PC-3 (cell line): Measurements from ENCODE around the gene CIBAR2. TPM values are rescaled to one million over a fixed set of nuclear protein-coding genes. Genes with fewer than 3 reads are reported as not detected.

Experiments
- ATAC-seq: fragments of 200-7000 bp; cut with Tn5 transposase; 2 replicates; pipeline ENCODE4 v1.9.1; 2020; ENCODE audit warnings: mild to moderate bottlenecking, moderate library complexity
- BruUV-seq: library from RNA; stranded (reverse); fragments of 400-500 nt; replicated peaks from 2 replicates; lab custom pipeline; 2021; lab: Mats Ljungman, UMichigan
- CTCF ChIA-PET: fragments of 300-600 bp; sonication (Branson Sonifier 250); formaldehyde crosslinking; loops from one replicate; lab custom pipeline; 2022; ENCODE audit warnings: antibody characterized with exemption; lab: Charles Lee
- POLR2A ChIA-PET: fragments of 300-600 bp; sonication (Branson Sonifier 250); formaldehyde crosslinking; loops from one replicate; lab custom pipeline; 2022; ENCODE audit warnings: antibody characterized with exemption; ENCODE audit not compliant: unreplicated experiment; lab: Charles Lee
- DNase-seq: peaks from one replicate; pipeline ENCODE4 v3.0.0-alpha.2; 2015
- H2AFZ ChIP-seq: fragments of 300-600 bp; sonication (generic); 2 replicates; pipeline ENCODE4 v1.6.0; 2016; ENCODE audit warnings: antibody characterized with exemption, low read length
- H3F3A ChIP-seq: fragments of 300-600 bp; sonication (generic); one replicate; pipeline ENCODE4 v1.6.0; 2017; ENCODE audit warnings: antibody characterized with exemption, low read length, control low read depth, mild to moderate bottlenecking; ENCODE audit not compliant: unreplicated experiment
- H3K27ac ChIP-seq: fragments of 300-600 bp; sonication (generic); 2 replicates; pipeline ENCODE4 v1.5.1; 2016; ENCODE audit warnings: mild to moderate bottlenecking, low read length
- H3K27me3 ChIP-seq: fragments of 300-600 bp; sonication (generic); 2 replicates; pipeline ENCODE4 v1.6.1; 2016; ENCODE audit warnings: low read length, mixed read lengths
- H3K36me3 ChIP-seq: fragments of 300-600 bp; sonication (generic); 2 replicates; pipeline ENCODE4 v1.6.1; 2016; ENCODE audit warnings: low read depth, mixed run types, low read length, mixed read lengths
- H3K4me1 ChIP-seq: fragments of 300-600 bp; sonication (generic); 2 replicates; pipeline ENCODE4 v1.5.1; 2016; ENCODE audit warnings: low read length; ENCODE audit not compliant: insufficient read depth
- H3K4me2 ChIP-seq: fragments of 300-600 bp; sonication (generic); 2 replicates; pipeline ENCODE4 v1.6.0; 2016; ENCODE audit warnings: low read length
- H3K4me3 ChIP-seq: fragments of 300-600 bp; sonication (generic); 2 replicates; pipeline ENCODE4 v1.5.1; 2016; ENCODE audit warnings: mild to moderate bottlenecking, low read length, mixed read lengths
- H3K79me2 ChIP-seq: fragments of 300-600 bp; sonication (generic); 2 replicates; pipeline ENCODE4 v1.6.1; 2017; ENCODE audit warnings: low read length, mixed read lengths
- H3K9ac ChIP-seq: fragments of 300-600 bp; sonication (generic); 2 replicates; pipeline ENCODE4 v1.6.0; 2016; ENCODE audit warnings: mild to moderate bottlenecking, low read length
- H3K9me2 ChIP-seq: fragments of 300-600 bp; sonication (generic); replicated peaks from 2 replicates; pipeline ENCODE4 v1.6.1; 2016; ENCODE audit warnings: mixed run types, low read length, mixed read lengths
- H3K9me3 ChIP-seq: fragments of 300-600 bp; sonication (generic); 2 replicates; pipeline ENCODE4 v1.6.1; 2016; ENCODE audit warnings: low read length, mixed read lengths
- H4K20me1 ChIP-seq: fragments of 300-600 bp; sonication (generic); 2 replicates; pipeline ENCODE4 v1.6.1; 2016; ENCODE audit warnings: low read length, mixed read lengths
- CTCF ChIP-seq: fragments of 300-600 bp; sonication (generic); conservative IDR thresholded peaks from 2 replicates; pipeline ENCODE4 v1.5.1; 2017; ENCODE audit warnings: antibody characterized with exemption, low read depth, mild to moderate bottlenecking, low read length
- EZH2 ChIP-seq: fragments of 300-600 bp; sonication (generic); IDR thresholded peaks from one replicate; pipeline ENCODE4 v1.6.1; 2017; ENCODE audit warnings: antibody characterized with exemption, mild to moderate bottlenecking, low read length; ENCODE audit not compliant: unreplicated experiment
- EZH2phosphoT487 ChIP-seq: fragments of 300-600 bp; sonication (generic); IDR thresholded peaks from 2 replicates; pipeline ENCODE4 v1.6.1; 2018; ENCODE audit warnings: mild to moderate bottlenecking, antibody characterized with exemption, low read length, borderline replicate concordance
- intact Hi-C: fragments of 100-400 bp; cut with micrococcal nuclease; formaldehyde crosslinking; loops from 2 replicates; pipeline ENCODE4 v1.9.0; 2023
- total RNA-seq: library from RNA; depleted of rRNA; stranded (reverse); fragments of >200 nt; gene quantifications from 2 replicates; pipeline ENCODE4 v1.2.3, GENCODE V29; 2014

The CIBAR2 gene
- total RNA-seq, 1 experiment from 2014 or later: not detected

DNA sequence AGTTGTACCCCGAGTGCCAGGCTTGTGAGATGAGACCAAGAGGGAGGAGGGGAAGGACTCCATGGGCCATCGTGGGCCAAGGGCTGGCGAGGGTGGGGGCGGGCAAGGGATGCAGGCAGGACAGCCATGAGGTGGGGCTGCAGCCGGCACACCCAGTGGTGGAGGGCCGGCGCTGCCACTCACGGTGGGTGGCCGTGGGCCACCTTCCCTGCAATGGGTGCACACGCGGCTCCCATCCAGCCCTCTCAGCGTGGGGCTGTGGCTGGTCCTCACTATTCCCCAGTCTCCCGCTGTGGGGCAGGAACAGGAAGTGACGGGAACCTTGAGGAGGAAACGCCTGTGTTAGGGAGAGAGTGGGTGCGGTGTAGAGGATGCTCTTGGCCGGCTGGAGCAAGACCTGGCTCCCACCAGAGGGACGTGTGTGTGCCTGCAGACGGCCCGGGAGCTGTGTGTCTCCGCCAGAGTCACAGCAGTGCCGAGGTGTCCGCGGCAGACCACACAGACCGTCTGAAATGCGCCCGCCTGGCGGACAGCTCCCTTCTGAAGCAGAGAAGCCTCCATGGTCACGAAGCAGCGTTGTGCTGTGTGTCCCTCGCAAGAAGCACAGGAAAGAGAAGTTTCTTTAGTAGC, 23.6 kb downstream of the CIBAR2 start:
- TF ChIP-seq CTCF: no peak
- TF ChIP-seq EZH2phosphoT487: no peak
- TF ChIP-seq EZH2: no peak
- Histone ChIP-seq H3K79me2 (no peaks in the 10 kb centered on the region), H3K4me3 (no peak overlapping the region), H3K9me3 (no peaks in the 10 kb centered on the region), H3F3A (no peaks in the 10 kb centered on the region), H3K27ac (no peak overlapping the region), H3K4me1 (no peaks in the 10 kb centered on the region), H3K9ac (no peak overlapping the region), H3K36me3 (no peaks in the 10 kb centered on the region), H3K4me2 (no peak overlapping the region), H2AFZ (no peak overlapping the region), H3K9me2 (no peaks in the 10 kb centered on the region), H4K20me1 (no peaks in the 10 kb centered on the region), H3K27me3 (no peaks in the 10 kb centered on the region)
- DNase-seq (no peak), ATAC-seq (no peak)
- BruUV-seq: no TSS peak
- POLR2A ChIA-PET: no interaction called here
- intact Hi-C loops: loop anchor here (5.0 to 10.0 kb wide), 2 partner anchors 76 to 94 kb away; partner anchors contain the start of gene ZDHHC7
- CTCF ChIA-PET: no interaction called here

GRCh38 chr16:85087899-85088569, 24.2 kb downstream of the CIBAR2 start:
- no peak for ATAC-seq
- intact Hi-C loops: loop anchor here (2.0 to 10.0 kb wide), 3 partner anchors 76 to 163 kb away; partner anchors contain the start of gene ZDHHC7
- no TSS peak for BruUV-seq

More at GRCh38 chr16:85087899-85088569, 24.2 kb downstream of the CIBAR2 start:
- no peak overlapping the region for H2AFZ ChIP-seq
- no peak for TF ChIP-seq CTCF
- no peak for TF ChIP-seq EZH2
- no peak for TF ChIP-seq EZH2phosphoT487
- H3K79me2 ChIP-seq: no peaks in the 10 kb centered on the region
- no peak overlapping the region for H3K4me3 ChIP-seq
- H3K36me3 ChIP-seq: no peaks in the 10 kb centered on the region
- no peak overlapping the region for H3K27ac ChIP-seq
- POLR2A ChIA-PET: no interaction called here
- no peak overlapping the region for H3K9ac ChIP-seq
- H3K9me2 ChIP-seq: no peaks in the 10 kb centered on the region
- CTCF ChIA-PET: no interaction called here
- DNase-seq: no peak
- H3F3A ChIP-seq: no peaks in the 10 kb centered on the region
- no peaks in the 10 kb centered on the region for H4K20me1 ChIP-seq
- H3K9me3 ChIP-seq: no peaks in the 10 kb centered on the region
- no peaks in the 10 kb centered on the region for H3K4me1 ChIP-seq
- H3K4me2 ChIP-seq: no peak overlapping the region
- H3K27me3 ChIP-seq: no peaks in the 10 kb centered on the region
